Esophagus muscularis mucosa (tissue), 4 donors: ENCODE measurements around the gene ARHGAP6. TPM values are rescaled to one million over a fixed set of nuclear protein-coding genes. Genes with fewer than 3 reads are reported as not detected.

Experiments
- DNase-seq: peaks from one replicate; pipeline ENCODE4 v3.0.0-alpha.2; 2017; ENCODE audit errors: extremely low spot score
- H3K27ac ChIP-seq, 4 donors: fragments of 200-600 bp; sonication (generic); replicated peaks in 1 of 4; 1 replicate in 3 of 4; 2 replicates in 1 of 4; pipeline ENCODE4 v1.5.1; 2016 to 2019; ENCODE audit warnings: mild to moderate bottlenecking in 1 of 4
- H3K27me3 ChIP-seq, 4 donors: fragments of 200-600 bp; sonication (generic); one replicate each; pipeline versions ENCODE4 v1.5.1 to v1.6.0; 2016 to 2019
- H3K36me3 ChIP-seq, 4 donors: fragments of 200-600 bp; sonication (generic); one replicate each; pipeline ENCODE4 v1.5.1; 2016 to 2019
- H3K4me1 ChIP-seq, 4 donors: fragments of 200-600 bp; sonication (generic); one replicate each; pipeline ENCODE4 v1.5.1; 2016 to 2019
- H3K4me3 ChIP-seq, 4 donors: fragments of 200-600 bp; sonication (generic); 1 replicate in 2 of 4; 2 replicates in 2 of 4; pipeline ENCODE4 v1.5.1; 2016 to 2019; ENCODE audit warnings: mild to moderate bottlenecking in 4 of 4, moderate library complexity in 1 of 4
- H3K9me3 ChIP-seq, 4 donors: fragments of 200-600 bp; sonication (generic); 1 replicate in 3 of 4; 2 replicates in 1 of 4; pipeline ENCODE4 v1.5.1; 2016 to 2019
- EP300 ChIP-seq: sonication (generic); formaldehyde crosslinking; IDR thresholded peaks from one replicate; pipeline ENCODE4 v1.6.1; 2017; ENCODE audit warnings: antibody characterized with exemption
- POLR2A ChIP-seq: fragments of 450-650 bp; IDR thresholded peaks from one replicate; pipeline ENCODE4 v1.6.1; 2017; ENCODE audit warnings: antibody characterized with exemption, moderate library complexity, mild to moderate bottlenecking, low read depth
- POLR2AphosphoS5 ChIP-seq, 2 donors: sonication (generic); formaldehyde crosslinking; IDR thresholded peaks; one replicate each; pipeline ENCODE4 v1.6.1; 2017; ENCODE audit warnings: antibody characterized with exemption in 2 of 2
- WGBS: methylation state at CpG from one replicate; pipeline ENCODE4 v1.1.5; 2018; 5-methylcytosine and 5-hydroxymethylcytosine counted together
- intact Hi-C: fragments of 100-400 bp; cut with DNase I; formaldehyde crosslinking; loops from one replicate; pipeline ENCODE4 v1.15.1; 2023
- total RNA-seq, 4 donors: library from RNA; depleted of rRNA; stranded (reverse); fragments of >200 nt; gene quantifications; one replicate each; pipeline versions ENCODE4 v1.1.0 to v1.2.1, GENCODE V29; 2016
- TF ChIP-seq, protein P1 (sequence below), 3 experiments: fragments of 200-600 bp in 2 of 3; fragments of 450-650 bp in 1 of 3; sonication (generic) in 2 of 3; IDR thresholded peaks; one replicate each; pipeline ENCODE4 v1.5.1; 2017 to 2019; ENCODE audit warnings: antibody characterized with exemption in 3 of 3, mild to moderate bottlenecking in 2 of 3, moderate library complexity in 1 of 3

ARHGAP6 gene
- total RNA-seq, 4 donors from 2014 or later: 25.2 to 44.8 (median 30.6) TPM

DNA sequence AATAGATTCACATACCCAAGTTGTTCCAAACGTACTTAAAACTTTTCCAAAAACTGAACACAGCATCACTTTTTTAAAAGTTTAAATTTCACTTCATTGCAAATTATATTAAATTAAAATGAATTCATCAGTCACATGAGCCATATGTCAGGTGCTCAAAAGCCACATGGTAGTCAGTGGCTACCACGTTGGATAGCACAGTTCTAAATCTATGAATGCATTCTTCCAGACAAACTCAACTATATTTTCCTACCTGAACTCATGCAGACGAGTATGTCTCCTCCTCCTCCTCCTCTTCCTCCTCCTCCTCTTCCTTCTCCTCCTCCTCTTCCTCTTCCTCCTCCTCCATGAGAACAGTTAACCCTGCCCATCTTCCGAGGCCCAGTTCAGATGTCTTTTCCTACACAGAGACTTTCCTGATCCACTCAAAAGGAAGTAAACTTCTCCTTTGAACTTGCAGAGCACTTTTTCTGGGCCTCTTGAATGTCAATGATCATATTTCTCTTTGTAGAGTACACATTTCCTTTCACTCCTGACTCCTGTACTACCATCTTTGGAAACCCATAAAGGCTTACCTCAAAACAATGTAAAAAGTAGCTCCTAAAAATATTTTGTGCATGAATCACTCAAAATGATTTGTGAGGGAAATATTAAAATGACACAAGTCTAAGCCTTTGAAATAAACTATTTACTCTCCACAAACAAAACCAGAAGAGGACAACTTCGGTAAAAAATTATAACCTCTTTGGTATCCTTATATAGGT lies 199.9 kb downstream of the ARHGAP6 start:
- Histone ChIP-seq H3K4me1 (peaks cover 0 to 29% (median 24%) of the 10 kb centered on the region in 4 donors), H3K27ac (no peak overlapping the region), H3K36me3 (no peaks in the 10 kb centered on the region), H3K4me3 (no peak overlapping the region), H3K27me3 (no peaks in the 10 kb centered on the region), H3K9me3 (no peaks in the 10 kb centered on the region)
- TF ChIP-seq POLR2A (no peak), POLR2AphosphoS5 (IDR thresholded peaks at IDR 0.05) (no peak), EP300 (no peak)
- TF ChIP-seq, protein P1, sequence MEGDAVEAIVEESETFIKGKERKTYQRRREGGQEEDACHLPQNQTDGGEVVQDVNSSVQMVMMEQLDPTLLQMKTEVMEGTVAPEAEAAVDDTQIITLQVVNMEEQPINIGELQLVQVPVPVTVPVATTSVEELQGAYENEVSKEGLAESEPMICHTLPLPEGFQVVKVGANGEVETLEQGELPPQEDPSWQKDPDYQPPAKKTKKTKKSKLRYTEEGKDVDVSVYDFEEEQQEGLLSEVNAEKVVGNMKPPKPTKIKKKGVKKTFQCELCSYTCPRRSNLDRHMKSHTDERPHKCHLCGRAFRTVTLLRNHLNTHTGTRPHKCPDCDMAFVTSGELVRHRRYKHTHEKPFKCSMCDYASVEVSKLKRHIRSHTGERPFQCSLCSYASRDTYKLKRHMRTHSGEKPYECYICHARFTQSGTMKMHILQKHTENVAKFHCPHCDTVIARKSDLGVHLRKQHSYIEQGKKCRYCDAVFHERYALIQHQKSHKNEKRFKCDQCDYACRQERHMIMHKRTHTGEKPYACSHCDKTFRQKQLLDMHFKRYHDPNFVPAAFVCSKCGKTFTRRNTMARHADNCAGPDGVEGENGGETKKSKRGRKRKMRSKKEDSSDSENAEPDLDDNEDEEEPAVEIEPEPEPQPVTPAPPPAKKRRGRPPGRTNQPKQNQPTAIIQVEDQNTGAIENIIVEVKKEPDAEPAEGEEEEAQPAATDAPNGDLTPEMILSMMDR (IDR thresholded peaks at IDR 0.05): no peak
- WGBS: 56% methylated on average over 5 of the region's 5 CpGs
- DNase-seq: no peak
- intact Hi-C loops: no loop called here

DNA sequence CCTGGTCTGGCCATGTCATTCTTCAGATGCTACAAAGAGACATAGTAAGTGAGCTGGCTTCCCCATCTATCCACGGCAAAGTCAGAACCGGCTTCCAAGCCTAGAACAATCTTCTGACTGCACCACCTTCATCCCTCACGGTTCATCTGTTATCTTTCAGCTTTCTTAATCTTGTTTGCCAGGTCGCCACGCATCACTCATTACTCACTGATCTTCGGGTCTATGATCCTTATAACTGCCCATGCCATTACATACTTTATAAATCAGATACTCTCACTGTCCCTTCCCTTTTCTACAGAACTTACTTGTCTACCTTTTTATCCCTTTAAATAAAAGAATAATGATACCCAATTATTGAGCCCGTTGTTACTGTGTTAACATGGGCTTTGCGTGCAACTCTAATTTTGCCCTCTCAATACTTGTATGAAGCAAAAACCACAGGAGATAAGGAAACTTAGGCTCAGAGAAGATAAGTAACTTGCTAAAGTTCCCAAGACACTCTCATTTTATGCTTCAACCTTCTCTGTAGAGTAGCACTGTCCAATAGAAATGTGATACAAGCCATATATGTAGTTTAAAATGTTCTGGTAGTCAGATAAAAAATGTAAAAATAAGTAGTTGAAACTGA lies 200.8 kb downstream of the ARHGAP6 start:
- no peak for DNase-seq
- Histone ChIP-seq H3K4me1 (peaks cover 0 to 21% (median 17%) of the 10 kb centered on the region in 4 donors), H3K27me3 (no peaks in the 10 kb centered on the region), H3K36me3 (no peaks in the 10 kb centered on the region), H3K9me3 (no peaks in the 10 kb centered on the region), H3K4me3 (no peak overlapping the region), H3K27ac (no peak overlapping the region)
- intact Hi-C loops: no loop called here
- TF ChIP-seq POLR2A (no peak), EP300 (no peak), POLR2AphosphoS5 (IDR thresholded peaks at IDR 0.05) (no peak)
- TF ChIP-seq, protein P1 (IDR thresholded peaks at IDR 0.05): no peak
- WGBS: 82% methylated on average over 8 of the region's 8 CpGs

DNA sequence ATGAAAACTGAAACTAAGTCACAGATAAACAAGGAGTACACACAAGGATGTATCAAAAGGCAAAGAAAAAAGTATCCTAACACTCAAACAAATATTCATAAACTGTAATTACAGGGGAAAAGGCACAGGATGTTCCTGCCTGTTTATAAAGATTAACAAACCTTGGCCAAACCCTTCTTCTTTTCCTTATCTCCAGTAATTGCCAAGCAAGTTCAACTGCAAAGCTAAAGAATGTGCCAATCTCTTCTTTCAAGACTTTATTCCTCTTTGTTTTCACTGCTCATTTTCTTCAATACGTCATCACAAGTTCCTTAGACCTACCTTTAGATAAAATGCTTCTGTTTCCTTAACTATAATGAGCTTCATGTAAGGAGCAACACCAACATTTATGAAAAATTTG lies 201.3 kb downstream of the ARHGAP6 start:
- no peak for DNase-seq
- no peak overlapping the region for H3K27ac ChIP-seq
- WGBS: 65% methylated on average over 1 of the region's 1 CpG
- H3K9me3 ChIP-seq: no peaks in the 10 kb centered on the region
- H3K36me3 ChIP-seq: no peaks in the 10 kb centered on the region
- TF ChIP-seq POLR2AphosphoS5 (IDR thresholded peaks at IDR 0.05): no peak
- no peak for TF ChIP-seq POLR2A
- no peak for TF ChIP-seq EP300
- TF ChIP-seq, protein P1 (IDR thresholded peaks at IDR 0.05): no peak
- H3K27me3 ChIP-seq: no peaks in the 10 kb centered on the region
- H3K4me3 ChIP-seq: no peak overlapping the region
- H3K4me1 ChIP-seq: peaks cover 0 to 18% (median 15%) of the 10 kb centered on the region in 4 donors
- intact Hi-C loops: no loop called here

DNA sequence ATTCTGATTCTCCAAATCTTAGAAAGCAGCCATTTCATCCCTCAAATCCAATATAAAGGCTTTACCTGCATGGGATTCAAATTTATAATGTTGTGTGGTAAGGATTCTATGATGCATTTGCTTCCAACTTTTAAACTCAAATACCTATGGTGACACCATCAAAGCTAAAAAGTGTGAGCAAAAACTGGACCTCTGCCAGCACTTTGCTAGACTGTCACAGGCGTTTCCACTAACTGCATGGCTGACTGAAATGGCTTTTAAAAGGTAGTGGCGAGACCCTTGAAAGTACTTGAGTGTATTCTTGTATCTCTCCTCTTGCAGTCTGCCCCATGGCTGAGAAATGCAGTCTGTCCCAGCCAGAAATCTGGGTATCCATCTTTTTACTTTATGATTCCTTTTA lies 203.1 kb downstream of the ARHGAP6 start:
- 66% methylated on average over 2 of the region's 2 CpGs for WGBS
- no peaks in the 10 kb centered on the region for H3K27me3 ChIP-seq
- no peaks in the 10 kb centered on the region for H3K36me3 ChIP-seq
- no peaks in the 10 kb centered on the region for H3K9me3 ChIP-seq
- no peak overlapping the region for H3K27ac ChIP-seq
- H3K4me1 ChIP-seq: peaks cover 1 to 26% (median 19%) of the 10 kb centered on the region in 4 donors
- intact Hi-C loops: no loop called here
- no peak overlapping the region for H3K4me3 ChIP-seq
- TF ChIP-seq, protein P1 (IDR thresholded peaks at IDR 0.05): no peak
- TF ChIP-seq EP300 (no peak), POLR2A (no peak), POLR2AphosphoS5 (IDR thresholded peaks at IDR 0.05) (no peak)
- DNase-seq: no peak
